Measurements from ENCODE around the gene NAPA. TPM values are rescaled to one million over a fixed set of nuclear protein-coding genes. Genes with fewer than 3 reads are reported as not detected.
A peak's percentile ranks its signal among the peaks of the same experiment; 100 is the strongest.

Gene NAPA
- total RNA-seq (111 TPM), polyA plus RNA-seq (89.2 TPM)
- long read RNA-seq, donor 1, partial matches to known transcripts = 0 of 3 reads
- long read RNA-seq, donor 1, other reads (novel, unspliced or antisense) = 0 of 3 reads
- long read RNA-seq, donor 2, transcript NAPA-215 (3 exons, 1,467 nt) = minor isoform, 7 of 131 reads
- long read RNA-seq, donor 2, transcript NAPA-201 (11 exons, 1,839 nt) = major isoform, 73 of 131 reads
- long read RNA-seq, donor 2, partial matches to known transcripts = 47 of 131 reads
- long read RNA-seq, donor 2, other reads (novel, unspliced or antisense) = 0 of 131 reads
- long read RNA-seq, donor 3, transcript NAPA-201 (11 exons, 1,839 nt) = major isoform, 45 of 90 reads
- long read RNA-seq, donor 3, partial matches to known transcripts = 34 of 90 reads
- long read RNA-seq, donor 3, other reads (novel, unspliced or antisense) = 5 of 90 reads
- long read RNA-seq, donor 4, transcript NAPA-201 (11 exons, 1,839 nt) = major isoform, 10 of 11 reads
- long read RNA-seq, donor 4, partial matches to known transcripts = 0 of 11 reads
- long read RNA-seq, donor 4, other reads (novel, unspliced or antisense) = 0 of 11 reads
- long read RNA-seq, donor 5, transcript NAPA-201 (11 exons, 1,839 nt) = major isoform, 65 of 109 reads
- long read RNA-seq, donor 5, partial matches to known transcripts = 22 of 109 reads
- long read RNA-seq, donor 5, other reads (novel, unspliced or antisense) = 14 of 109 reads
- long read RNA-seq, donor 6, transcript NAPA-201 (11 exons, 1,839 nt) = major isoform, 25 of 55 reads
- long read RNA-seq, donor 6, transcript NAPA-215 (3 exons, 1,467 nt) = minor isoform, 6 of 55 reads
- long read RNA-seq, donor 6, partial matches to known transcripts = 21 of 55 reads
- long read RNA-seq, donor 6, other reads (novel, unspliced or antisense) = 0 of 55 reads
- long read RNA-seq, donor 7, transcript NAPA-201 (11 exons, 1,839 nt) = major isoform, 32 of 75 reads
- long read RNA-seq, donor 7, partial matches to known transcripts = 32 of 75 reads
- long read RNA-seq, donor 7, other reads (novel, unspliced or antisense) = 9 of 75 reads
- long read RNA-seq, donor 8, transcript NAPA-201 (11 exons, 1,839 nt) = major isoform, 19 of 39 reads
- long read RNA-seq, donor 8, partial matches to known transcripts = 18 of 39 reads
- long read RNA-seq, donor 8, other reads (novel, unspliced or antisense) = 0 of 39 reads
- long read RNA-seq, donor 9, transcript NAPA-201 (11 exons, 1,839 nt) = major isoform, 22 of 27 reads
- long read RNA-seq, donor 9, partial matches to known transcripts = 0 of 27 reads
- long read RNA-seq, donor 9, other reads (novel, unspliced or antisense) = 0 of 27 reads
- long read RNA-seq, donor 10, transcript NAPA-201 (11 exons, 1,839 nt) = major isoform, 35 of 55 reads
- long read RNA-seq, donor 10, partial matches to known transcripts = 14 of 55 reads
- long read RNA-seq, donor 10, other reads (novel, unspliced or antisense) = 0 of 55 reads

DNA sequence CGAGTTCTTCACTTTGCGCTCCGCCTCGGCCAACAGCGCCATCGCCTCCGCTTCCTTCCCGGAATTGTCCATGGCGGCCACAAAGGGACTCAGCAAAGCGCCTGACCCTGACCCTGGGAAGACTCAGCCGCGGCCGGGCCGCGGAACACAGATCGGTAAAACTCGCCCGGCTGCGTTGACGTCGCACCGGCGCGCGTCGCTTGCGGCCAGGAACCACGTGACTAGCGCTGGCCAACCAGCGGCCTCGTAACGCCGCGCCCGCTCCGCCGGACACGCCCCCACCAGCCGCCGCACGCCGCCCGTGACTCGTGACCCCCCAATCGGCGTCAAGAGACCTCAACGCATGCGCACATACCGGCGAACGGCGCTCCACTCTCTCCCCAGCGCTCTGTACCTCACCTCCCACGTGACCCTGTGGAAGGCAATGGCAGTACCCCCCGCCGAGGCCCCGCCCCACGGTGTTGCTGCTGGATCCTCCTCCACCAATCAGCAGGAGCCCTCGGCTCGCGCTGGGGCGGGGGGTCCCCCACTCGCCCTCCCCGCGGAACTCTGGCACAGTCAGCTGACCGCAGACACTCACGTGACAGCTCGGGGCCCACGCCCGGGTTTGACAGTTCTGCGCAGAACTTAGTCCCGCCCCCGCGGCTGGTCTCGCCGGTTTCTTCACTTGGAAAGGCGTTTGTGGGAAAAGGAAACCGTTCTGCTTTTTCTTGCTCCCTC lies at the start of gene NAPA:
TSS of gene NAPA (minus strand) at position 195 of the 720 bp plus-strand sequence. CDS start at position 72, 123 bp downstream.
- under 1% methylated on average over 78 of the region's 78 CpGs for WGBS
- Histone ChIP-seq H3K36me3 (ENCODE audit: control insufficient read depth in 2 of 2, insufficient read depth in 2 of 2, low read length in 1 of 2) (peaks cover 8 to 18% of the 10 kb centered on the region in 2 donors), H3K4me1 (ENCODE audit: control insufficient read depth in 2 of 2, insufficient read depth in 2 of 2, low read length in 2 of 2) (peaks cover 54 to 78% of the 10 kb centered on the region in 2 donors), H3K9me3 (ENCODE audit: control insufficient read depth in 2 of 2, insufficient read depth in 1 of 2, low read length in 1 of 2) (no peaks in the 10 kb centered on the region), H3K4me3 (ENCODE audit: low read length in 2 of 2) (peak within 1 kb of the TSS; percentile 77 to 100), H3K27ac (ENCODE audit: low read depth in 1 of 2, low read length in 1 of 2) (peak within 1 kb of the TSS; percentile 84 to 90), H3K27me3 (ENCODE audit: control insufficient read depth in 2 of 2, insufficient read depth in 1 of 2, low read length in 1 of 2) (peaks cover 0 to 2% of the 10 kb centered on the region in 2 donors)
- peak; percentile 99 to 100 (median 100) for DNase-seq (ENCODE audit: low read depth in 6 of 9, low spot score in 9 of 9)

GRCh38 chr19:47564081-47564480 lies 49.2 kb upstream of the NAPA start:
- H3K27ac ChIP-seq (ENCODE audit: low read depth in 1 of 2, low read length in 1 of 2) = no peak overlapping the region
- WGBS = 93% methylated on average over 3 of the region's 3 CpGs
- no peak for DNase-seq (ENCODE audit: low read depth in 6 of 9, low spot score in 9 of 9)

GRCh38 chr19:47561440-47562057 lies 46.7 kb upstream of the NAPA start:
- H3K36me3 ChIP-seq (ENCODE audit: control insufficient read depth in 2 of 2, insufficient read depth in 2 of 2, low read length in 1 of 2) = no peaks in the 10 kb centered on the region
- no peak for DNase-seq (ENCODE audit: low read depth in 6 of 9, low spot score in 9 of 9)
- peaks cover 0 to 8% of the 10 kb centered on the region in 2 donors for H3K27me3 ChIP-seq (ENCODE audit: control insufficient read depth in 2 of 2, insufficient read depth in 1 of 2, low read length in 1 of 2)
- H3K9me3 ChIP-seq (ENCODE audit: control insufficient read depth in 2 of 2, insufficient read depth in 1 of 2, low read length in 1 of 2) = no peaks in the 10 kb centered on the region
- 97% methylated on average over 7 of the region's 7 CpGs for WGBS
- no peaks in the 10 kb centered on the region for H3K4me1 ChIP-seq (ENCODE audit: control insufficient read depth in 2 of 2, insufficient read depth in 2 of 2, low read length in 2 of 2)
- no peak overlapping the region for H3K27ac ChIP-seq (ENCODE audit: low read depth in 1 of 2, low read length in 1 of 2)
- H3K4me3 ChIP-seq (ENCODE audit: low read length in 2 of 2) = no peak overlapping the region

More at GRCh38 chr19:47564081-47564480, 49.2 kb upstream of the NAPA start:
- no peaks in the 10 kb centered on the region for H3K4me1 ChIP-seq (ENCODE audit: control insufficient read depth in 2 of 2, insufficient read depth in 2 of 2, low read length in 2 of 2)
- no peak overlapping the region for H3K4me3 ChIP-seq (ENCODE audit: low read length in 2 of 2)
- H3K27me3 ChIP-seq (ENCODE audit: control insufficient read depth in 2 of 2, insufficient read depth in 1 of 2, low read length in 1 of 2) = peaks cover 0 to 10% of the 10 kb centered on the region in 2 donors
- no peaks in the 10 kb centered on the region for H3K9me3 ChIP-seq (ENCODE audit: control insufficient read depth in 2 of 2, insufficient read depth in 1 of 2, low read length in 1 of 2)
- no peaks in the 10 kb centered on the region for H3K36me3 ChIP-seq (ENCODE audit: control insufficient read depth in 2 of 2, insufficient read depth in 2 of 2, low read length in 1 of 2)

DNA sequence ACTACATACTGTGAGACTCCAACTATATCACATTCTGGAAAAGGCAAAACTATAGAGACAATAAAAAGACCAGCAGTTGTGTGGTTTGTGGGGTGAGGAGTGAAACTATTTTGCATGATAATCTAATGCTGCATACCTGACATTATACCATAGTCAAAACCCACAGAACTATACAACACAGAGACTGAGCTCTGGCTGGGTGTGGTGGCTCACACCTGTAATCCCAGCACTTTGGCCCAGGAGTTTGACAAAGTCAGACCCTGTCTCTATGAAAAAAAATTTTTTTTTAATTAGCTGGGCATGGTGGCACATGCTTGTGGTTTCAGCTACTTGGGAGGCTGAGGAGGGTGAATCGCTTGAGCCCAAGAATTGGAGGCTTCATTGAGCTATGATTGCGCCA lies 46.1 kb upstream of the NAPA start:
- no peak for DNase-seq (ENCODE audit: low read depth in 6 of 9, low spot score in 9 of 9)
- Histone ChIP-seq H3K4me3 (ENCODE audit: low read length in 2 of 2) (no peak overlapping the region), H3K27me3 (ENCODE audit: control insufficient read depth in 2 of 2, insufficient read depth in 1 of 2, low read length in 1 of 2) (peaks cover 0 to 8% of the 10 kb centered on the region in 2 donors), H3K36me3 (ENCODE audit: control insufficient read depth in 2 of 2, insufficient read depth in 2 of 2, low read length in 1 of 2) (no peaks in the 10 kb centered on the region), H3K27ac (ENCODE audit: low read depth in 1 of 2, low read length in 1 of 2) (no peak overlapping the region), H3K9me3 (ENCODE audit: control insufficient read depth in 2 of 2, insufficient read depth in 1 of 2, low read length in 1 of 2) (no peaks in the 10 kb centered on the region), H3K4me1 (ENCODE audit: control insufficient read depth in 2 of 2, insufficient read depth in 2 of 2, low read length in 2 of 2) (no peaks in the 10 kb centered on the region)
- 92% methylated on average over 2 of the region's 2 CpGs for WGBS

- H3K27ac ChIP-seq (ENCODE audit: low read depth in 1 of 2, low read length in 1 of 2) = no peak overlapping the region
- H3K4me3 ChIP-seq (ENCODE audit: low read length in 2 of 2) = no peak overlapping the region
- no peaks in the 10 kb centered on the region for H3K9me3 ChIP-seq (ENCODE audit: control insufficient read depth in 2 of 2, insufficient read depth in 1 of 2, low read length in 1 of 2)
- WGBS = 96% methylated on average over 4 of the region's 4 CpGs
- DNase-seq (ENCODE audit: low read depth in 6 of 9, low spot score in 9 of 9) = no peak
- no peaks in the 10 kb centered on the region for H3K36me3 ChIP-seq (ENCODE audit: control insufficient read depth in 2 of 2, insufficient read depth in 2 of 2, low read length in 1 of 2)
- H3K27me3 ChIP-seq (ENCODE audit: control insufficient read depth in 2 of 2, insufficient read depth in 1 of 2, low read length in 1 of 2) = peaks cover 13 to 36% of the 10 kb centered on the region in 2 donors
- no peaks in the 10 kb centered on the region for H3K4me1 ChIP-seq (ENCODE audit: control insufficient read depth in 2 of 2, insufficient read depth in 2 of 2, low read length in 2 of 2)
Observed at GRCh38 chr19:47550129-47550528, 35.3 kb upstream of the NAPA start.

- peaks cover 21 to 44% of the 10 kb centered on the region in 2 donors for H3K27me3 ChIP-seq (ENCODE audit: control insufficient read depth in 2 of 2, insufficient read depth in 1 of 2, low read length in 1 of 2)
- H3K36me3 ChIP-seq (ENCODE audit: control insufficient read depth in 2 of 2, insufficient read depth in 2 of 2, low read length in 1 of 2) = no peaks in the 10 kb centered on the region
- no peaks in the 10 kb centered on the region for H3K9me3 ChIP-seq (ENCODE audit: control insufficient read depth in 2 of 2, insufficient read depth in 1 of 2, low read length in 1 of 2)
- H3K27ac ChIP-seq (ENCODE audit: low read depth in 1 of 2, low read length in 1 of 2) = no peak overlapping the region
- no peaks in the 10 kb centered on the region for H3K4me1 ChIP-seq (ENCODE audit: control insufficient read depth in 2 of 2, insufficient read depth in 2 of 2, low read length in 2 of 2)
- DNase-seq (ENCODE audit: low read depth in 6 of 9, low spot score in 9 of 9) = no peak
- 85% methylated on average over 13 of the region's 13 CpGs for WGBS
- H3K4me3 ChIP-seq (ENCODE audit: low read length in 2 of 2) = no peak overlapping the region
Observed at GRCh38 chr19:47549261-47549862, 34.5 kb upstream of the NAPA start.

- WGBS = 87% methylated on average over 2 of the region's 2 CpGs
- Histone ChIP-seq H3K27me3 (ENCODE audit: control insufficient read depth in 2 of 2, insufficient read depth in 1 of 2, low read length in 1 of 2) (peaks cover 26 to 59% of the 10 kb centered on the region in 2 donors), H3K27ac (ENCODE audit: low read depth in 1 of 2, low read length in 1 of 2) (no peak overlapping the region), H3K4me1 (ENCODE audit: control insufficient read depth in 2 of 2, insufficient read depth in 2 of 2, low read length in 2 of 2) (no peaks in the 10 kb centered on the region), H3K9me3 (ENCODE audit: control insufficient read depth in 2 of 2, insufficient read depth in 1 of 2, low read length in 1 of 2) (no peaks in the 10 kb centered on the region), H3K4me3 (ENCODE audit: low read length in 2 of 2) (no peak overlapping the region), H3K36me3 (ENCODE audit: control insufficient read depth in 2 of 2, insufficient read depth in 2 of 2, low read length in 1 of 2) (no peaks in the 10 kb centered on the region)
- no peak for DNase-seq (ENCODE audit: low read depth in 6 of 9, low spot score in 9 of 9)
Observed at GRCh38 chr19:47547199-47547598, 32.3 kb upstream of the NAPA start.
